ENCODE measurements around the gene KDM1A.

Gene KDM1A

DNA sequence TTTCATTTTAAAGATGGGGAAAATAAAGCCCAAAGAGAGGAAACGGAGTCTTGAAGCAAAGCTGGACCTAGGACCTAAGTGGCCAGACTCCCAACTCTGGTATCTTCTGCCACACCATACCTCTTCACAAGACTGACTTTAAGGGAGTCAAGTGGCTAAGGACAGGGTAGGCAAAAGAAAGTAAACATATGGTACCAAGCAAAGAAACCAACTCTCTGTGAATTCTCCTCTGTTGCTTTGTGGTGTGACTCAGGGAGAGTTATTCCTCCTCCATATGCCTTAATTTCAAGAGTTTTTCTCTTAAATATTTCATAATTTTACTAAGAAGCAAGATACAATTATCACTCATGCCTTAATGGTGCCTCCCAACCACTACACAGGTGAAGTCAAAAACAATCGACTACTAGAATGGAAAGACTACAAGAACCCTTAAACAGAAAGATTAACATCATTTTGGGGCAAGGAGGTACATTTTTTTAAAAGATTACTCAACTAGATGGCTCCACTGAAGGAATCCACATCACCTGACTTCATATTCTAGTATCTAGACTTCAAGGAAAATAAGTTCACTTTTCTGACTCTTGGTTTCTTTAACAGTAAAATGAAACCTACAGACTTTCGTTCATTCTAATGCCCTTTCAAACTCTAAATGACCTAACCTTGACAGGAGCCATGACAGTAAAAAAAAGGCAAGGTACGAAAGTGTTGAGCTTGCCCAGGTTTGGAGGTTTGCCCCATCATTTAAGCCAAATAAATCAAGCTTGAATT lies 105.2 kb downstream of the KDM1A start:
- DNase-seq (ENCODE audit: low read depth) = no peak
- no peak overlapping the region for H3K4me3 ChIP-seq (ENCODE audit: low read depth, low read length)

DNA sequence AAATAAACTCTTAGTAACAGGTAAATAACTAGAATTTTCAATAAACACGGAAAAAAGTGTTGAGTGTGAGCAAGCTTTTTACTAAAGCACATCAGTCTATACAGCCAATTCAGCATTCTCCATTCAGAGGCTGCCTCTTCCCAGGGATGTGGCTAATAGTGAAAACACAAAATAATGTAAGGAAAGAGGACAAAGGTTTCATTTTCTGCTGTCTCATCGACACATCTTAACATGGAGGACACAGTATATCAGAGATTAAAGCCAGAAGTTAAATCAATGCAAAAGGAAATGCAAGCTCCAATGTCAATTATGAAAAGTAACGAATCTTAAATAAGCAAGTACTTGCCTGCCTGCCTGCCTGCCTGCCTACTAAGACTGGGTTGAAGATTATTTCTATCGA lies 106.2 kb downstream of the KDM1A start:
- no peak for DNase-seq (ENCODE audit: low read depth)
- H3K4me3 ChIP-seq (ENCODE audit: low read depth, low read length) = no peak overlapping the region

DNA sequence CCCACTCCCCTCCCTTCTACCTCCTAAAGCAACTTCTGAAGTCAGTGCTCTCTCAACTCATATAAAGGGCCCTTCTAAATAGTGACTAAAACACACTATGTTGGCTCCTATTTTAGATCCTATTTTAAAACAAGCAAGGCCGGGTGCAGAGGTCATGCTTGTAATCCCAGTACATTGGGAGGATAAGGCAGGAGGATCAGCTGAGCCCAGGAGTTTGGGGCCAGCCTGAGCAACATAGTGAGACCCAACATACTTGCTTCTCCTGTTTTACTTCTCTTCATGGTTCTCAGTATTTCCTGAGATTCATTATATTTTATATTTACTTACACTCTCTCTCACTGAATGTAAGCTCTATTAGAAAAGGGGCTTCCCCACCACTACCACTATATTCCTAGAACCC lies 106.9 kb downstream of the KDM1A start:
- DNase-seq (ENCODE audit: low read depth) = no peak
- H3K4me3 ChIP-seq (ENCODE audit: low read depth, low read length) = no peak overlapping the region

DNA sequence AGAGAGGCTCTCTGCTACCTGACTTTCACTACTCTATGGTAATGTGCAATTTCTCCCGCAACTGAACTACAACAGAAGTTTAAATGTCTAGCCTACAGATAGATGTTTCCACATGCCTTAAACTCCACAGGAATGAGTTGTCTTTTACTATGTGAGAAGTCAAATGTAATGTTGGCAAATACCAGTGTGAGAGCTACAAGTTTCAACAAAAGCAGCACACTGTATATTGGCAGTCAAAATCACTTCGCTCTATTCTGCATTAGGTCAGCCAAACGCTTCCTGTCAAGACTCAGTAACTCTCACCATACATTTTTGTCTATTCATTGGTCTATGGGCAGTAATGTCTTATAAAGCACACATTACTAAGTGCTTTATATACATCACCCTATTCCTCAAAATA lies 107.5 kb downstream of the KDM1A start:
- DNase-seq (ENCODE audit: low read depth) = peak; percentile 56
- H3K4me3 ChIP-seq (ENCODE audit: low read depth, low read length) = no peak overlapping the region

DNA sequence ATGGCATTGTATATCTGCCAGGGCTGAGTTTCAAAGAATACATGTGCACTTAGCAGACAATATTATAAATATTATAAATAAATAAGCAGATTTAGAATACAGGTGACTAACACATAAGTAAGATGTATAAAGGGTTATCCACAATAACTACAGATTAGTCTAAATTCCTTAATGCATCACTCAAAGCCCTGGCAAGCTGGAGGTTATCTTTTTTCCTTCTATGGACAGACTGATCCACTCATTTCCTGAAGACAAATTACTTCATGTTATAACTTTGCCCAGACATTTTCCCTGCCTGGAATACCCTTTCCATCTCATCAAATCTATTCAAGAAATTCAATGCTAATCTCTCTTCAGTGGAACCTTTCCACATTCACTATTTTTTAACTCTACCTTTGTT lies 110.6 kb downstream of the KDM1A start:
- no peak overlapping the region for H3K4me3 ChIP-seq (ENCODE audit: low read depth, low read length)
- DNase-seq (ENCODE audit: low read depth) = no peak

DNA sequence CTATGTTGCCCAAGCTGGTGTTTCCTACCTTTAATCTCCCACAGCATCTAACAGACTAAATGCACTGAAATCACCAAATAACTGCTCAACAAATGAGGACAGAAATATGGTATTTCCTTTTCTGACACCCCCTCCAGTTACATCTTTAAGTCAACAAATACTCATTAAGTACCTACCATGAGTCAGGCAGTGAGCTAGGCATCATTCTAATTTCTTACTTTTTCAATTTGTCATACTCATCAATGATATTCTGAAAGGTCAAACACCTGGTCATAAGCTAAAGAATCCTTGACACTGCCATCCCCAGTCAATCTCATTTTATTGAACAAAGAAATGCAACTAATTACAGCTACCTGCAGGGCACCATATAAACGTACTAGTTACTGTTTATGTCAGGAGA lies 112.8 kb downstream of the KDM1A start:
- H3K4me3 ChIP-seq (ENCODE audit: low read depth, low read length) = no peak overlapping the region
- DNase-seq (ENCODE audit: low read depth) = no peak

Measured in skeletal muscle cell (primary cell).